ENCODE measurements around the gene ELMO1. TPM values are rescaled to one million over a fixed set of nuclear protein-coding genes. Genes with fewer than 3 reads are reported as not detected.

ELMO1 gene
- total and polyA plus RNA-seq, 4 donors: 6.7 to 51.5 (median 14.8) TPM

DNA sequence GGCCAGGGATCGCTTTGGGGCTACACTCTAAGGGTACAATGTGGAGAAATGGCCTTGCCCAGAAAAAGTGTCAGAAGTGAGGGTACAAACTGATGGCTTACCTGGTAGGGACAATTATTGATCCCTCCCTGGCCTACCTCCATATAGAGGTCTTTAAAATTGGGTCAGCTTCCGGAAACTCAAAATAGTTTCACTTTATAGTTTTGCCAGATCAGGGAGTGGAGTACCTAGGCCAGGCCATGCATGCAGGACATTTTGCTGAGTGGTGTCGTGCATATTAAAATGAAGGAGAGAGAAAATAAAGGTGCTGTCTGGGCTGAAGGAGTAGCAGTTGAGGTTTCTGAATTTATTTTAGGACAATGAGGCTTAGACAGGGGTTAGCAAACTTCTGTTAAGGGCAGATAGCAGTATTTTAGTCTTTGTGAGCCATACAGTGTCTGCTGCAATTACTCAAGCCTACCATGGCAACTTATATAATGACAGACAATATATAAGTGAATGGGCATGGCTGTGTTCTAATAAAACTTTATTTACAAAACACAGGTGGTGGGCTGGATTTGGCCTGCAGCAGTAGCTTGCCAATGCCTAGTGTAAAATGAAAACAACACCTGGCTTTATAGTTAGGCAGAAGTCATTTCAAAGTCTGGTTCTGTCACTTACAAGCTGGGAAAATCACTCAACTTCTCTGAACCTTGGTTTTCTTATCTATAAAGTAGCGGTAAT is 547.5 kb downstream of the ELMO1 start:
- peak overlapping the region in 1 of 2 donors; percentile 0 for H3K27ac ChIP-seq (ENCODE audit: low read depth in 1 of 2, low read length in 2 of 2)
- H3K27me3 ChIP-seq (ENCODE audit: control insufficient read depth in 4 of 4, insufficient read depth in 4 of 4, low read length in 3 of 4): no peaks in the 10 kb centered on the region
- WGBS: 67% methylated on average over 4 of the region's 4 CpGs
- H3K9ac ChIP-seq (ENCODE audit: low read depth in 1 of 2, low read length in 2 of 2): no peak overlapping the region
- H3K9me3 ChIP-seq (ENCODE audit: control insufficient read depth in 4 of 4, low read length in 3 of 4): no peaks in the 10 kb centered on the region
- TF ChIP-seq REST (IDR thresholded peaks at IDR 0.05) (no peak), RAD21 (IDR thresholded peaks at IDR 0.05) (peak in 1 of 2 donors; percentile 38), FOXA1 (IDR thresholded peaks at IDR 0.05) (no peak), TAF1 (conservative IDR thresholded peaks at IDR 0.05) (no peak), NR2F2 (IDR thresholded peaks at IDR 0.05) (no peak), FOXA2 (IDR thresholded peaks at IDR 0.05) (no peak), SP1 (IDR thresholded peaks at IDR 0.05) (peak; percentile 31), HNF4A (conservative IDR thresholded peaks at IDR 0.05) (peak; percentile 3 to 17), CTCF (IDR thresholded peaks at IDR 0.05; ENCODE audit: low read depth, low read length, missing input control) (no peak), YY1 (IDR thresholded peaks at IDR 0.05) (no peak), HNF4G (IDR thresholded peaks at IDR 0.05) (no peak), RXRA (IDR thresholded peaks at IDR 0.05) (peak in 1 of 2 donors; percentile 6), ZBTB33 (IDR thresholded peaks at IDR 0.05) (no peak)
- TF ChIP-seq, protein P1, sequence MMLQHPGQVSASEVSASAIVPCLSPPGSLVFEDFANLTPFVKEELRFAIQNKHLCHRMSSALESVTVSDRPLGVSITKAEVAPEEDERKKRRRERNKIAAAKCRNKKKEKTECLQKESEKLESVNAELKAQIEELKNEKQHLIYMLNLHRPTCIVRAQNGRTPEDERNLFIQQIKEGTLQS (IDR thresholded peaks at IDR 0.05): no peak
- TF ChIP-seq, protein P2, sequence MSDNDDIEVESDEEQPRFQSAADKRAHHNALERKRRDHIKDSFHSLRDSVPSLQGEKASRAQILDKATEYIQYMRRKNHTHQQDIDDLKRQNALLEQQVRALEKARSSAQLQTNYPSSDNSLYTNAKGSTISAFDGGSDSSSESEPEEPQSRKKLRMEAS (IDR thresholded peaks at IDR 0.05): no peak
- no peaks in the 10 kb centered on the region for H3K36me3 ChIP-seq (ENCODE audit: control insufficient read depth in 4 of 4, insufficient read depth in 3 of 4, low read depth in 1 of 4, low read length in 3 of 4)
- no peak for DNase-seq (ENCODE audit: low spot score)
- peaks cover 5 to 52% (median 43%) of the 10 kb centered on the region in 4 donors for H3K4me1 ChIP-seq (ENCODE audit: control insufficient read depth in 4 of 4, insufficient read depth in 4 of 4, low read length in 3 of 4)
- no peak overlapping the region for H3K4me3 ChIP-seq (ENCODE audit: low read depth in 1 of 3, low read length in 3 of 3)

All from liver (tissue), 9 donors.